ENCODE results near the gene ST6GALNAC4.
A peak's percentile ranks its signal among the peaks of the same experiment; 100 is the strongest.
"Not testable (repeated sequence)": the region's sequence is repeated elsewhere in the genome, so short reads cannot be mapped to it uniquely, and the experiment has no call there.

Gene ST6GALNAC4

GRCh38 chr9:127870153-127870491 is 46.7 kb downstream of the ST6GALNAC4 start:
- not testable (repeated sequence) for DNase-seq (ENCODE audit: low spot score)

- peak; percentile 91 for DNase-seq (ENCODE audit: low spot score)
Measured at GRCh38 chr9:127869310-127870152, 47.3 kb downstream of the ST6GALNAC4 start.

DNA sequence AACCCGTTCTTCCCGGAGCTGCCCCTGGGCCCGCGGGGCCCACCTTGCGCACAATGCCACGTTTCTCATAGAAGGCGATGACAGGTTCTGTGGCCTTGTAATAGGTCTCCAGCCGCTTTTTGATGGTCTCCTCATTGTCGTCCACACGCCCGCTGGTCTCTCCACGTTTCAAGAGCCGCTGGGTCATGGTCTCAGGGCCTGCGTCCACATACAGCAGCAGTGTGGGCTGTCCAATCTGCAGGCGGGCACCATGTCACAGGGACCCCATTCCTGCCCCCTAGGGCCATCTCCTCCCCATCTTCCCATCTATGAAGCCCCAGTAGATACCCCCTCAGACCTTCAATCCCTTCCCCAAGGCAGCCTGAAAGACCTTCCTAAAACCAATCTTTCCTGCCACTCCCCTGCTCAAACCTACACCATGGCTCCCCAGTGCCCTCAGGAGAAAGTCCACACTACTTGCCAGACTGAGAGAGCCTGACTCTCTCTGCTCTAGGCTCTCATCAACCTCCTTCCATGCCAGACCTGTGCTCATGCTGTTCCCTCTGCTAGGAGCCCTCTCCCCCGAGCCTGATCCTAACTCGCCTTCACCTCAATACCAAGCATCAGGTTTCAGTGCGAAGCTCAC is 48.5 kb downstream of the ST6GALNAC4 start:
- no peak for DNase-seq (ENCODE audit: low spot score)

DNA sequence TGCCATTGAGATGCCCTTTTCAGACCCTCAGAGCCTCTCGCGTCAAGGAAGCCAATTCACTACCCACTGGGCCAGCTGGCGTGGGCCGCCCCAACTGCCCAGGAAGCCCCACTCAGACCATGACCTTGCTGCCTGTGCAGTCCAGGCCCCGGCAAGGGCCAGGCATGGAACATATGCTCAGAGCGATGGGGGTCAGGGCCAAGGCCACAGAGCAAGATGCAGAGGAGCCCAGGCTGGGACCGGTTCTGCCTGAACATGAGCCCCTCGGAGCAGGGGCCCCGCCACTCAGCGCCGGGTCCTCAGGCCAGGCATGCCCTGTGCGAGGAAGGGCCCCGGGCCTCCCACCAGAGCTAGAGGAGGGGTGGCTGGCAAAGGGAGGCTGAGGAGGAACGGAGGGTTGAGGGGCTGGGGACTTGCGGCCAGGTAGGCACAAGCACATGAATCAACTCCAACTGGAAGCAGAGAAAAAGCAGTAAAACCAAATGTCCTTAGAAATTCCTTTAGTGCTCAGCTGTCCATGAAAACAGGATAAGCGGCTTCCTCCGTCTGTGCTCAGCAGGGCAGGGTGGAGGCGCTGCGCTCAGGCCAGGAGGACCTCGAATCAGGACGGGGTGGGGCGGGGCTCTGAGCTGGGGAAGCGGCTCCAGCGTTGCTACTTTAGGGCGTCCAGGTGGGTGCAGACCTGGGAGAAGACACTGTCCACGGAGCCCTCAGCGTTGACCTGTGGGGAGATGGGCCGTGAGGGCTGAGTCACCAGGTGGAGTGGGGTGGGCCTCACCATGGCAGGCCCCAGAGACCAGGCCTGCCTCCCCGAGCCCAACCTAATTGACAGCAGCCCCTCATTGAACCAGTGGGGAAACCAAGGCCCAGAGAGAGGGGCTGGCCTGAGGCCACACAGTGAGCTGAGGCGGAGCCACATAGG is 49.2 kb downstream of the ST6GALNAC4 start:
- DNase-seq (ENCODE audit: low spot score), result no peak

- no peak for DNase-seq (ENCODE audit: low spot score)
Measured at GRCh38 chr9:127866535-127866934, 50.3 kb downstream of the ST6GALNAC4 start.

GRCh38 chr9:127865645-127866464 is 51.0 kb downstream of the ST6GALNAC4 start:
- DNase-seq (ENCODE audit: low spot score), result no peak

- no peak for DNase-seq (ENCODE audit: low spot score)
Measured at GRCh38 chr9:127863191-127863621, 53.6 kb downstream of the ST6GALNAC4 start.

DNA sequence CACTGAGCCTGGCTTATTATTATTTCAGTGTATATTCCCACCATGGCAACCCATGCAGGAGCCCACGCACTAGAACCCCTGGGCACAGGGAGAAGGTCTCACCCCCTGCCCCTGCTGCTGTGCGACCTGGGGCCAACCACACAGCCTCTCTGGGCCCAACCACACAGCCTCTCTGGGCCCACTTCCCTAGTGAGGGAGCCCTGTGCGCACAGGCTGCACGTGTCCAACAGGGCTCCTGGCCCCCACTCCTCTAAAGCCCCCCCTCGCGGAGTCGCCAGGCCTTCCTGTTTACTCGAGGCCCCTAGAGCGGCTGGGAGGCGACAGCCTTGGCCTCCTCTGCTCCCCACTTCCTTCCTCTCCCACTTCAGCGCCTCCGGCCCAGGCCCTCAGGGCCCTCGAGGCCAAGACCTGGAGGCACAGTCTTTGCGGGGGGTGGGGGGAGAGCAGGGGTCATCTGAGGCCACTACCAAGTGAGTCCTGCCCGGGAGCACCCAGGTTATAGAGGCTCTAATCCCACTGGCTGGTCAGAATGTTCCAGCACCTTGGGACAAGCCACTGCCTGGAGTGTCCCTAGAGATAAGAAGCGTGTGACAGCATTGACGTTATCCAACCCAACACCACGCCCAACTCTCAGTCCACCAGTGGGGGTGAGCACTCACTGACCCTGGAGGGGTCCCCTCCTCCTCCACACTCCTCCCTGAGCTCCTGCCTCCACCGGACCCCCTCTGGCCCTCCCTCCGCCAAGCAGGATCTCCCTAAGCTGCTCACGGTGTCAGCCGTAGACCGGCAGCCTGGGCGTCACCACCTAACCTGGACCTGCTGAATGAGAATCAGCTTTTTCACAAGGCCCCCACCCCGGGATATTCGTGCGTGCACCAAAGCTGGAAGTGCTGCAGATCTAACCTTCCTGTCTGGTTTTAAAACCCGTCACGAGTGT is 54.5 kb downstream of the ST6GALNAC4 start:
- DNase-seq (ENCODE audit: low spot score), result peak; percentile 36

GRCh38 chr9:127860779-127861178 is 56.1 kb downstream of the ST6GALNAC4 start:
- no peak for DNase-seq (ENCODE audit: low spot score)

GRCh38 chr9:127860260-127860659 is 56.6 kb downstream of the ST6GALNAC4 start:
- DNase-seq (ENCODE audit: low spot score), result no peak

GRCh38 chr9:127858041-127858512 is 58.8 kb downstream of the ST6GALNAC4 start:
- no peak for DNase-seq (ENCODE audit: low spot score)

Measured in NAMALWA (cell line).